ENCODE results near the gene AP4B1.

GRCh38 chr1:113876176-113876575 is 28.4 kb downstream of the AP4B1 start:
- TF ChIP-seq POLR2A (IDR thresholded peaks at IDR 0.05; ENCODE audit: borderline replicate concordance, extremely low read depth, insufficient read depth, insufficient read length) (no peak), CTCF (IDR thresholded peaks at IDR 0.05 in 2 of 3, conservative IDR thresholded peaks at IDR 0.05 in 1 of 3; ENCODE audit: borderline replicate concordance in 1 of 3, insufficient read depth in 1 of 3, low read depth in 2 of 3, low read length in 2 of 3) (no peak), EZH2 (IDR thresholded peaks at IDR 0.05) (no peak), REST (IDR thresholded peaks at IDR 0.05; ENCODE audit: low read depth) (no peak)
- TF ChIP-seq, protein P1, sequence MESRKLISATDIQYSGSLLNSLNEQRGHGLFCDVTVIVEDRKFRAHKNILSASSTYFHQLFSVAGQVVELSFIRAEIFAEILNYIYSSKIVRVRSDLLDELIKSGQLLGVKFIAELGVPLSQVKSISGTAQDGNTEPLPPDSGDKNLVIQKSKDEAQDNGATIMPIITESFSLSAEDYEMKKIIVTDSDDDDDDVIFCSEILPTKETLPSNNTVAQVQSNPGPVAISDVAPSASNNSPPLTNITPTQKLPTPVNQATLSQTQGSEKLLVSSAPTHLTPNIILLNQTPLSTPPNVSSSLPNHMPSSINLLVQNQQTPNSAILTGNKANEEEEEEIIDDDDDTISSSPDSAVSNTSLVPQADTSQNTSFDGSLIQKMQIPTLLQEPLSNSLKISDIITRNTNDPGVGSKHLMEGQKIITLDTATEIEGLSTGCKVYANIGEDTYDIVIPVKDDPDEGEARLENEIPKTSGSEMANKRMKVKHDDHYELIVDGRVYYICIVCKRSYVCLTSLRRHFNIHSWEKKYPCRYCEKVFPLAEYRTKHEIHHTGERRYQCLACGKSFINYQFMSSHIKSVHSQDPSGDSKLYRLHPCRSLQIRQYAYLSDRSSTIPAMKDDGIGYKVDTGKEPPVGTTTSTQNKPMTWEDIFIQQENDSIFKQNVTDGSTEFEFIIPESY (IDR thresholded peaks at IDR 0.05; ENCODE audit: extremely low read depth, insufficient replicate concordance, low read length), result no peak
